Activated T-helper 17 cell treated with anti-CD3 and anti-CD28 coated beads, Interleukin-2, amount 50 U/mL, for 72 hours (primary cell): Measurements from ENCODE around the gene RGL1. TPM values are rescaled to one million over a fixed set of nuclear protein-coding genes. Genes with fewer than 3 reads are reported as not detected.
"Not testable (repeated sequence)": the region's sequence is repeated elsewhere in the genome, so short reads cannot be mapped to it uniquely, and the experiment has no call there.

ENCODE experiments used
- ATAC-seq: fragments of 150-1000 bp; cut with Tn5 transposase; replicated peaks from 2 replicates; pipeline ENCODE4 v1.10.0; 2021; ENCODE audit warnings: mild to moderate bottlenecking, moderate library complexity
- H3K27ac Mint-ChIP-seq: one replicate; pipeline ENCODE4 v1.8.0; 2022; ENCODE audit warnings: mixed read lengths
- H3K27me3 Mint-ChIP-seq: one replicate; pipeline ENCODE4 v1.8.0; 2022; ENCODE audit warnings: mixed read lengths
- H3K36me3 Mint-ChIP-seq: one replicate; pipeline ENCODE4 v1.8.0; 2022; ENCODE audit warnings: low read depth, mild to moderate bottlenecking, mixed read lengths
- H3K4me1 Mint-ChIP-seq: one replicate; pipeline ENCODE4 v1.8.0; 2022; ENCODE audit warnings: mixed read lengths
- H3K4me3 Mint-ChIP-seq: one replicate; pipeline ENCODE4 v1.8.0; 2022; ENCODE audit warnings: mild to moderate bottlenecking, mixed read lengths
- H3K9me3 Mint-ChIP-seq: one replicate; pipeline ENCODE4 v1.8.0; 2022; ENCODE audit warnings: mixed read lengths
- total RNA-seq, 2 donors: library from RNA; stranded (reverse); gene quantifications; one replicate each; pipeline ENCODE4 v1.2.3, GENCODE V29; 2022

RGL1 gene
- 1 to 10 TPM; 1.7 to 2.6 TPM for total RNA-seq

- Mint-ChIP-seq H3K36me3 (no peaks in the 10 kb centered on the region), H3K27ac (no peak within 1 kb of the TSS), H3K27me3 (peaks cover 23% of the 10 kb centered on the region), H3K4me3 (peak within 1 kb of the TSS; percentile 79), H3K9me3 (peaks cover 17% of the 10 kb centered on the region), H3K4me1 (no peaks in the 10 kb centered on the region)
- ATAC-seq, result peak; percentile 50
Observed at GRCh38 chr1:183804916-183805841, at the start of gene RGL1. Gene RGL1, plus strand, starts transcription at chr1:183805120. Its CDS starts 178 bp downstream, at chr1:183805298.

GRCh38 chr1:183756326-183756725 lies 48.6 kb upstream of the RGL1 start:
- Mint-ChIP-seq H3K27ac (no peak overlapping the region), H3K4me3 (no peak overlapping the region), H3K9me3 (no peaks in the 10 kb centered on the region), H3K27me3 (peaks cover 6% of the 10 kb centered on the region), H3K4me1 (no peaks in the 10 kb centered on the region), H3K36me3 (no peaks in the 10 kb centered on the region)
- ATAC-seq, result no peak

GRCh38 chr1:183757061-183757460 lies 47.9 kb upstream of the RGL1 start:
- Mint-ChIP-seq H3K4me3 (no peak overlapping the region), H3K9me3 (peaks cover 3% of the 10 kb centered on the region), H3K27me3 (peaks cover 6% of the 10 kb centered on the region), H3K4me1 (no peaks in the 10 kb centered on the region), H3K27ac (no peak overlapping the region), H3K36me3 (no peaks in the 10 kb centered on the region)
- ATAC-seq, result no peak

- Mint-ChIP-seq H3K4me3 (no peak overlapping the region), H3K4me1 (no peaks in the 10 kb centered on the region), H3K9me3 (peaks cover 6% of the 10 kb centered on the region), H3K27ac (no peak overlapping the region), H3K36me3 (no peaks in the 10 kb centered on the region), H3K27me3 (peaks cover 3% of the 10 kb centered on the region)
- no peak for ATAC-seq
Observed at GRCh38 chr1:183758913-183759312, 46.0 kb upstream of the RGL1 start.

GRCh38 chr1:183760661-183761060 lies 44.3 kb upstream of the RGL1 start:
- Mint-ChIP-seq H3K27me3 (peaks cover 3% of the 10 kb centered on the region), H3K4me3 (no peak overlapping the region), H3K27ac (no peak overlapping the region), H3K36me3 (no peaks in the 10 kb centered on the region), H3K4me1 (no peaks in the 10 kb centered on the region), H3K9me3 (peaks cover 14% of the 10 kb centered on the region)
- ATAC-seq, result no peak

GRCh38 chr1:183761871-183762270 lies 43.0 kb upstream of the RGL1 start:
- no peaks in the 10 kb centered on the region for H3K4me1 Mint-ChIP-seq
- H3K9me3 Mint-ChIP-seq, result peaks cover 14% of the 10 kb centered on the region
- H3K27me3 Mint-ChIP-seq, result peaks cover 3% of the 10 kb centered on the region
- ATAC-seq, result no peak
- H3K27ac Mint-ChIP-seq, result no peak overlapping the region
- no peak overlapping the region for H3K4me3 Mint-ChIP-seq
- no peaks in the 10 kb centered on the region for H3K36me3 Mint-ChIP-seq

- not testable (repeated sequence) for H3K4me1 Mint-ChIP-seq, ATAC-seq, H3K4me3 Mint-ChIP-seq, H3K36me3 Mint-ChIP-seq, H3K27me3 Mint-ChIP-seq, H3K27ac Mint-ChIP-seq
- peaks cover 14% of the 10 kb centered on the region for H3K9me3 Mint-ChIP-seq
Observed at GRCh38 chr1:183762856-183763255, 42.1 kb upstream of the RGL1 start.

- no peak for ATAC-seq
- H3K4me3 Mint-ChIP-seq, result no peak overlapping the region
- H3K4me1 Mint-ChIP-seq, result no peaks in the 10 kb centered on the region
- H3K27me3 Mint-ChIP-seq, result no peaks in the 10 kb centered on the region
- no peaks in the 10 kb centered on the region for H3K36me3 Mint-ChIP-seq
- H3K27ac Mint-ChIP-seq, result no peak overlapping the region
- peaks cover 15% of the 10 kb centered on the region for H3K9me3 Mint-ChIP-seq
Observed at GRCh38 chr1:183764981-183765380, 39.9 kb upstream of the RGL1 start.

GRCh38 chr1:183769956-183770815 lies 34.7 kb upstream of the RGL1 start:
- ATAC-seq, result no peak
- peaks cover 18% of the 10 kb centered on the region for H3K9me3 Mint-ChIP-seq
- no peaks in the 10 kb centered on the region for H3K27me3 Mint-ChIP-seq
- no peaks in the 10 kb centered on the region for H3K36me3 Mint-ChIP-seq
- no peaks in the 10 kb centered on the region for H3K4me1 Mint-ChIP-seq
- no peak overlapping the region for H3K4me3 Mint-ChIP-seq
- H3K27ac Mint-ChIP-seq, result no peak overlapping the region

- H3K27me3 Mint-ChIP-seq, result no peaks in the 10 kb centered on the region
- H3K36me3 Mint-ChIP-seq, result no peaks in the 10 kb centered on the region
- peaks cover 20% of the 10 kb centered on the region for H3K9me3 Mint-ChIP-seq
- no peak overlapping the region for H3K27ac Mint-ChIP-seq
- H3K4me1 Mint-ChIP-seq, result no peaks in the 10 kb centered on the region
- no peak for ATAC-seq
- H3K4me3 Mint-ChIP-seq, result no peak overlapping the region
Observed at GRCh38 chr1:183770816-183771128, 34.1 kb upstream of the RGL1 start.

- no peak overlapping the region for H3K4me3 Mint-ChIP-seq
- no peak for ATAC-seq
- peaks cover 25% of the 10 kb centered on the region for H3K9me3 Mint-ChIP-seq
- H3K4me1 Mint-ChIP-seq, result no peaks in the 10 kb centered on the region
- H3K36me3 Mint-ChIP-seq, result no peaks in the 10 kb centered on the region
- no peak overlapping the region for H3K27ac Mint-ChIP-seq
- H3K27me3 Mint-ChIP-seq, result no peaks in the 10 kb centered on the region
Observed at GRCh38 chr1:183773482-183774274, 31.2 kb upstream of the RGL1 start.

- Mint-ChIP-seq H3K27me3 (no peaks in the 10 kb centered on the region), H3K27ac (no peak overlapping the region), H3K36me3 (no peaks in the 10 kb centered on the region), H3K4me3 (no peak overlapping the region), H3K9me3 (peaks cover 24% of the 10 kb centered on the region), H3K4me1 (no peaks in the 10 kb centered on the region)
- ATAC-seq, result no peak
Observed at GRCh38 chr1:183774938-183775337, 30.0 kb upstream of the RGL1 start.

GRCh38 chr1:183776731-183777130 lies 28.2 kb upstream of the RGL1 start:
- no peak for ATAC-seq
- Mint-ChIP-seq H3K27ac (no peak overlapping the region), H3K4me3 (no peak overlapping the region), H3K4me1 (no peaks in the 10 kb centered on the region), H3K36me3 (no peaks in the 10 kb centered on the region), H3K27me3 (no peaks in the 10 kb centered on the region), H3K9me3 (peaks cover 17% of the 10 kb centered on the region)

GRCh38 chr1:183777328-183777727 lies 27.6 kb upstream of the RGL1 start:
- ATAC-seq, result no peak
- H3K27me3 Mint-ChIP-seq, result no peaks in the 10 kb centered on the region
- no peak overlapping the region for H3K27ac Mint-ChIP-seq
- no peaks in the 10 kb centered on the region for H3K4me1 Mint-ChIP-seq
- H3K36me3 Mint-ChIP-seq, result no peaks in the 10 kb centered on the region
- no peak overlapping the region for H3K4me3 Mint-ChIP-seq
- peaks cover 17% of the 10 kb centered on the region for H3K9me3 Mint-ChIP-seq
